Pancreas (tissue), 10 donors: ENCODE data around the gene KLHL18. TPM values are rescaled to one million over a fixed set of nuclear protein-coding genes. Genes with fewer than 3 reads are reported as not detected.

Experiments
- ATAC-seq, 4 donors: fragments of 200-7000 bp; cut with Tn5 transposase; one replicate each; pipeline versions ENCODE4 v1.8.0 to v1.9.1; 2020; ENCODE audit warnings: mild to moderate bottlenecking in 4 of 4, moderate library complexity in 4 of 4
- DNase-seq, 6 donors: peaks; one replicate each; pipeline ENCODE4 v3.0.0-alpha.2; 2020
- FAIRE-seq: peaks from 2 replicates; lab custom pipeline; 2012; peaks lifted over from hg19 to GRCh38; lab: Jason Lieb, UNC
- H3K27ac ChIP-seq, 4 donors: fragments of 200-600 bp; sonication (generic); 1 replicate in 3 of 4; 2 replicates in 1 of 4; pipeline versions ENCODE4 v1.5.0 to v1.8.0; 2020
- H3K27me3 ChIP-seq, 4 donors: fragments of 200-600 bp; one replicate each; pipeline ENCODE4 v1.8.0; 2021
- H3K36me3 ChIP-seq, 3 donors: fragments of 200-600 bp; sonication (generic) in 1 of 3; one replicate each; pipeline versions ENCODE4 v1.5.0 to v1.8.0; 2020 to 2021
- H3K4me1 ChIP-seq, 3 donors: fragments of 200-600 bp; one replicate each; pipeline ENCODE4 v1.8.0; 2021
- H3K4me3 ChIP-seq, 4 donors: fragments of 200-600 bp; sonication (generic) in 2 of 4; one replicate each; pipeline versions ENCODE4 v1.5.0 to v1.8.0; 2020 to 2021
- H3K9me3 ChIP-seq, 4 donors: fragments of 200-600 bp; one replicate each; pipeline ENCODE4 v1.8.0; 2021
- CTCF ChIP-seq, 4 donors: fragments of 200-600 bp; sonication (generic) in 3 of 4; IDR thresholded peaks; one replicate each; pipeline versions ENCODE4 v1.5.0 to v1.8.0; 2021; ENCODE audit warnings: antibody characterized with exemption in 4 of 4
- WGBS, 2 donors: extraction: QIAGEN DNeasy Blood & Tissue Kit; methylation state at CpG; one replicate each; pipeline ENCODE4 v1.1.7; 2013; 5-methylcytosine and 5-hydroxymethylcytosine counted together
- intact Hi-C, 3 donors: fragments of 100-400 bp; cut with DNase I; formaldehyde crosslinking; loops; one replicate each; pipeline versions ENCODE4 v1.11.1 to v1.14.2; 2022
- polyA plus RNA-seq, 2 donors: library from polyadenylated mRNA; stranded (reverse); fragments of 200-250 nt; gene quantifications; one replicate each; pipeline ENCODE4 v1.2.3, GENCODE V29; 2013
- total RNA-seq, 6 donors: library from RNA; stranded (reverse); fragmentation: NEBNext Ultra II Directional in 4 of 6; extraction: Animal tissue kit (Norgen Biotek cat#: 25700) in 4 of 6; gene quantifications; one replicate each; pipeline versions ENCODE4 v1.2.1 to v1.2.4, GENCODE V29; 2021 to 2023
- donor health status: healthy with polysubstance abuse.
- donor health status: DM: no; HTN: no; CAD: no; lungs with moderate emphysema.
- donor health status: DM: no; HTN: no; CAD: no.
- donor health status: control.
- donor health status: control.
- donor health status: Bipolar disorder and iron deficiency.
- donor health status: DM: yes; HTN: yes; CAD: no.
- donor health status: DM: no; HTN: no; CAD: no.
- donor health status: DM: no; HTN: no; CAD: no.
- donor health status: DM: yes; HTN: yes; CAD: no.

The KLHL18 gene
- total and polyA plus RNA-seq, 8 donors: 6.1 to 14.5 (median 9.2) TPM

DNA sequence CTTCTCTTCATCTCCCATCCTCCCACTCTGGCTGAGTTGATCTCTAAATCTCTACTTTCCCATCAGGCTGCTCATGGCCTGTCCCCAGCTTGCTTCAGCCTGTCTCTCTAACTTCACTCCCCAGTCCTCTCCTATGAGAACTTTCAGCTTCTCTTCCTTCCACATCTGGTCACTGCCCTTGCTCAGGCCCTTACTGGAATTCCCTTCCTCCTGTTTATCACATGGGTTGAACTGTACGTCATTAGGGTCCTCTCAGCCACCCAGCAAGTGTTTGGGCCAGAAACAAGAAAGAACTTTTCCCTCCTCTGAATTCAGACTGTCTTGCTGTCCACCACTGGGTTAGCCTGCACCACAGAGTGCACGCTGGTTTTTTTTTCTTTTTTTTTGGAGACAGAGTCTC lies 103.1 kb downstream of the KLHL18 start:
- H3K27me3 ChIP-seq: no peaks in the 10 kb centered on the region
- DNase-seq (no peak), ATAC-seq (no peak), FAIRE-seq (no peak)
- no peak for TF ChIP-seq CTCF (IDR thresholded peaks at IDR 0.05)
- H3K4me3 ChIP-seq: no peak overlapping the region
- intact Hi-C loops: no loop called here
- H3K36me3 ChIP-seq: no peaks in the 10 kb centered on the region
- H3K27ac ChIP-seq: peak overlapping the region in 1 of 4 donors; percentile 28
- WGBS, 2 donors: 56 to 69% methylated on average over 2 of the region's 2 CpGs
- no peaks in the 10 kb centered on the region for H3K9me3 ChIP-seq
- peaks cover 4 to 23% (median 18%) of the 10 kb centered on the region in 3 donors for H3K4me1 ChIP-seq

DNA sequence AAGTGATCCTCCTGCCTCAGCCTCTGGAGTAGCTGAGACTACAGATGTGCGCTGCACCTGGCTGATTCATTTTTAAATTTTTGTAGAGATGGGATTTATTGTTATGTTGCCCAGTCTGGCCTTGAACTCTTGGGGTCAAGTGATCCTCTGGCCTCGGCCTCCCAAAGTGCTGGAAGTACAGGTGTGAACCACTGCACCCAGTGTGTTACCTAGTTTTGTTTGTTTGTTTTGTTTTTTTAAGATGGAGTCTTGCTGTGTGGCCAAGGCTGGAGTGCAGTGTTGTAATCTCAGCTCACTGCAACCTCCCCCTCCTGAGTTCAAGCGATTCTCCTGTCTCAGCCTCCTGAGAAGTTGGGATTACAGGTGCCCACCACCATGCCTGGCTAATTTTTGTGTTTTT lies 110.2 kb downstream of the KLHL18 start:
- no peak overlapping the region for H3K27ac ChIP-seq
- H3K4me1 ChIP-seq: peaks cover 6 to 18% (median 16%) of the 10 kb centered on the region in 3 donors

GRCh38 chr3:47394140-47394870 lies 111.6 kb downstream of the KLHL18 start:
- H3K27ac ChIP-seq: peak overlapping the region in 3 of 4 donors; percentile 16 to 29 (median 17)
- no peaks in the 10 kb centered on the region for H3K27me3 ChIP-seq
- WGBS, 2 donors: 19 to 27% methylated on average over 8 of the region's 8 CpGs
- DNase-seq: peak in 1 of 6 donors; percentile 33
- no peaks in the 10 kb centered on the region for H3K9me3 ChIP-seq
- peaks cover 6 to 18% (median 16%) of the 10 kb centered on the region in 3 donors for H3K4me1 ChIP-seq
- ATAC-seq: peak; percentile 28 to 67 (median 50)
- TF ChIP-seq CTCF (IDR thresholded peaks at IDR 0.05): no peak
- H3K36me3 ChIP-seq: no peaks in the 10 kb centered on the region
- intact Hi-C loops: no loop called here
- no peak overlapping the region for H3K4me3 ChIP-seq
- no peak for FAIRE-seq

More for the DNA sequence above, 110.2 kb downstream of the KLHL18 start:
- FAIRE-seq (no peak), ATAC-seq (no peak), DNase-seq (no peak)
- 93 to 96% methylated on average over 3 of the region's 3 CpGs for WGBS, 2 donors
- TF ChIP-seq CTCF (IDR thresholded peaks at IDR 0.05): no peak
- Histone ChIP-seq H3K36me3 (no peaks in the 10 kb centered on the region), H3K9me3 (no peaks in the 10 kb centered on the region), H3K27me3 (no peaks in the 10 kb centered on the region), H3K4me3 (no peak overlapping the region)
- intact Hi-C loops: no loop called here

GRCh38 chr3:47394881-47395280 lies 112.1 kb downstream of the KLHL18 start:
- WGBS, 2 donors: 59 to 61% methylated on average over 3 of the region's 3 CpGs
- no peak for DNase-seq
- FAIRE-seq: no peak
- no peak for TF ChIP-seq CTCF (IDR thresholded peaks at IDR 0.05)
- Histone ChIP-seq H3K4me1 (peaks cover 6 to 18% (median 16%) of the 10 kb centered on the region in 3 donors), H3K36me3 (no peaks in the 10 kb centered on the region), H3K4me3 (no peak overlapping the region), H3K27ac (peak overlapping the region in 3 of 4 donors; percentile 16 to 29 (median 17)), H3K9me3 (no peaks in the 10 kb centered on the region), H3K27me3 (no peaks in the 10 kb centered on the region)
- peak in 3 of 4 donors; percentile 13 to 63 (median 36) for ATAC-seq
- intact Hi-C loops: no loop called here

Other genes starting within 250 kb of the KLHL18 start
- 10 to 100 TPM; 20.5 to 35.3 (median 22.3) TPM for gene SETD2, start 118.8 kb upstream of the KLHL18 start, total RNA-seq
- gene SETD2, start 118.8 kb upstream of the KLHL18 start, polyA plus RNA-seq: 10 to 100 TPM in 1 of 2 donors, 1 to 10 TPM in 1; 9.6 to 13.8 TPM
- 1 to 10 TPM; 3.7 to 7.9 (median 5.8) TPM for gene KIF9, start 145 bp upstream of the KLHL18 start, total RNA-seq
- 10 to 100 TPM in 1 of 2 donors, 1 to 10 TPM in 1; 6.4 to 17.0 TPM for gene KIF9, start 145 bp upstream of the KLHL18 start, polyA plus RNA-seq
- gene PTPN23, start 98.1 kb downstream of the KLHL18 start, total RNA-seq: 10 to 100 TPM; 14.2 to 28.4 (median 20.9) TPM
- gene PTPN23, start 98.1 kb downstream of the KLHL18 start, polyA plus RNA-seq: 10 to 100 TPM; 20.2 to 40.8 TPM
- 10 to 100 TPM; 29.0 to 47.9 (median 36.3) TPM for gene SCAP, start 193.0 kb downstream of the KLHL18 start, total RNA-seq
- gene SCAP, start 193.0 kb downstream of the KLHL18 start, polyA plus RNA-seq: 10 to 100 TPM; 48.8 to 59.5 TPM
- 10 to 100 TPM in 3 of 6 donors, 1 to 10 TPM in 3; 7.4 to 12.8 (median 9.9) TPM for gene ELP6, start 230.8 kb downstream of the KLHL18 start, total RNA-seq
- 10 to 100 TPM; 19.5 to 25.6 TPM for gene ELP6, start 230.8 kb downstream of the KLHL18 start, polyA plus RNA-seq